ENCODE measurements around the gene FOLR3.
"Not testable (repeated sequence)": the region's sequence is repeated elsewhere in the genome, so short reads cannot be mapped to it uniquely, and the experiment has no call there.

Gene FOLR3

DNA sequence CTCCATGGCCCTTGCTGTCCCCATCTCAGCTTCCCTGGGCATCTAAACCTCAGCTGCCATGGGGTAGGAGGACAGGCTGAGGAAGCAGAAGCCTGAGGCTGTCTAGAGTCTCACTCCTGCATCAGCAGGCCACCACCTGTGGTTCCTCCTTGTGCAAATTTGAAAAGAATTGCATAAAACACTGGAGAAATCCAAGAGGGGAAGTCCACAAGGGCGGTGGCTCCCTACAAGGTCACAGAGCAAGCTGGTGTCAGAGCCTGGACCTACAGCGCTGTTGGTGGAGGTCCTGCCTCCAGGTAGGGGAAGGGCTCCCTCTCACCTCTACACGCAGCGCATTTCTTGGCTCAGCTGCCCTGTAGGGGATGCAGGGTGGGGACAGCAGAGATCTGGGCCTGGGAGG, at the start of gene FOLR3:
Gene FOLR3 (plus strand): TSS at position 253 of the 400 bp plus-strand sequence. CDS start 228 bp downstream, outside the sequence.
- not testable (repeated sequence) for DNase-seq

DNA sequence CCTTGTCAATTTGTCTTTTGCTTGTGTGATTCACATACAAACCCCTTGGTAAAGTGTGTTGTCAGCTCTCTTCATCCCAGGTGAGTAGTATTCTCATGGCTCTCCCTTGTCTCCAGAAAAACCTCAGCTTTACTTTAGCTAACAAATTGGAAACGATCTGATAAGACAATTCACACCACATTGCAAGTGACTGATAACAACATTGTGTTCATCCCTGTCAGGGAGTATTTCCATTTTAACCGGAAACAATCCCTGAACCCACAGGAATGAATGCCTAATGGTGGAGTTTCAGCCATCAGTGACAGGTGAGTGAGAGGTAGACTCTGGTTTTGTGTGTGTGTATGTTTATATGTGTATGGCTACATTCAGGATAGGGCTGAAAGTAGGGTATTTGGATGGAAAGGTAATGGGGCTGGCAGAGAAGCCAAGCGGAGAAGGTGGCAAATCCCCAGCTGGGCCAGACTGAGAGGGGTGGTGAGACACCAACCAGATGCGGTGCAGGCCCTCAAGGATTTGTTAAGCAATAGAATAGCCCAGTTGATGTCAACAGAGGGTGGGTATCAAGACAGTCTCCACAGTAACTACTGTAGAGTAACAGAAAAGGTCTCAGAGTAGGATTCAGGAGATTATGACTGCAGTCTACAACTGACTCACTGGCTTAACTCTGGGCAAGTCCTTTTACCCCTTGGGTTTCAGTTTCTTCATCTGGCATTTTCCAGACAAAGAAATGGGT, 47.3 kb upstream of the FOLR3 start:
- DNase-seq, result no peak

DNA sequence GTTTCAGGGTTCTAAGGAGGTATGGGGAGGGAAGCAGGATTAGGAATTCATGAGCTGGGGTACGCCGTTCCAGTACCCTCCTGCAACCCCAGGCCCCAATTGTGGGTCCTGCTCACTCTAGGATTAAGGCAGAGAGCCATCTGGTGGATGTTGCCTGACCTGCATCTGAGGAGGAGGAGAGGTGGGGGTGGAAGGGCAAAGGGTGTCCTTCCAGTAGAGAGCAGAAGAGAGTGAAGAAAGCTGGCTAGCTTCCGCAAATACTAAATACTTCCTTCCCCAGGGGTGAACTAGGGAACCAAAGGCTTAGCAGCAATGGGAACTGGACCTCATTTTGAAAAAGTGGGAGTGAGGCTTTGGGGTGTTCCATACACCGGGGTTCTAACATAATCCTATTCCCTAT, 44.2 kb upstream of the FOLR3 start:
- DNase-seq, result peak; percentile 24

DNA sequence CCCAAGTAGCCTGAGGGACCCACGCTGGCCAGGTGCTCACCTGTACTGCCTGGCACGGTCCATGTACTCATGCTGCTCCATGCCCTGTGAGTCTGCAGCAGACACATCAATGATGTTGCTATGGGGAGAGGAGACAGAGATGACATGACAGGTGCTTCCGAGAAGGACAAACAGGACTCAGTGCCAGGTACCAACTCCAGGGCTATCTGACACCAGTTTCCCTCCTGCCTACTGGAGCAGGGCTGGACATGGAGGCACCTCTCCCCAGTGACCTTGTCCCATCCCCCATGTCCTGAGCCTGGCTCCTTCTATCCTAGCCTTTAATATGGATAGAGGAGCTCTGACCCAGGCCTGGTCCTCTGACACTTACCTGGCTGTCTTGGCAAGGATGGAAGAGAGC, 36.8 kb upstream of the FOLR3 start:
- no peak for DNase-seq

DNA sequence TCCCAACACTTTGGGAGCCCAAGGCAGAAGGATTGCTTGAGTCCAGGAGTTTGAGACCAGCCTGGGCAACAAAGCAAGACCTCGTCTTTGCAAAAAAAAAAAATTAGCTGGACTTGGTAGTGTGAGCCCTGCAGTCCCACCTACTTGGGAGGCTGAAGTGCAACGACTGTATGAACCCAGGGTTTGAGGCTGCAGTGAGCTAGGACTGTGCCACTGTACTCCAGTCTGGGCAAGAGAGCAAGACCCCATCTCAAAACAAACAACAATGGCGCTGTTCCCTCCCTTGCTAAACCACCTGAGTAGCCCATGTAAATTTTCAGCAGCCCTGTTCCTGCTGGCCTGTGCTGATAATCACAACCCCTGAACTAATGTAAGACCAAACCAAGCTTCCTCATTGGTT, 35.5 kb upstream of the FOLR3 start:
- no peak for DNase-seq

DNA sequence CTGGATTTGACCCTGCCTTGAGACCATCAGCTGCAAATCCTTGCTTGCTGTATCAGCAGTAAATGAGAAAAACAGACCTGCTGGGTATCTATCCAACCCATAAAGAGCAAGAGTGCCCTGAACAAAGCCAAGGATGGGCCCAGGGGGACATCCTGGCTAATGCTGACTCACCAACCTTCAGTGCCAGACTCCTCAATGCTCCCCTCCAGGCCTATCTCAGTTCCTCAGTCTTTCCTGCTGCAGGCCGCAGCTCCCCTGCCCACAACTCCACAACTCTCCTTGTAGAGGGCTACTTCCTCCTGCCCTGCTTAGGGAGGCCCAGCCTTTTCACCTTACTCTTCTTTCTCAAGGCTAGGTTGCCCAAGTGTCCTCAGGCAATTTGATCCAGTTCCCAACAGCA, 35.1 kb upstream of the FOLR3 start:
- DNase-seq, result no peak

DNA sequence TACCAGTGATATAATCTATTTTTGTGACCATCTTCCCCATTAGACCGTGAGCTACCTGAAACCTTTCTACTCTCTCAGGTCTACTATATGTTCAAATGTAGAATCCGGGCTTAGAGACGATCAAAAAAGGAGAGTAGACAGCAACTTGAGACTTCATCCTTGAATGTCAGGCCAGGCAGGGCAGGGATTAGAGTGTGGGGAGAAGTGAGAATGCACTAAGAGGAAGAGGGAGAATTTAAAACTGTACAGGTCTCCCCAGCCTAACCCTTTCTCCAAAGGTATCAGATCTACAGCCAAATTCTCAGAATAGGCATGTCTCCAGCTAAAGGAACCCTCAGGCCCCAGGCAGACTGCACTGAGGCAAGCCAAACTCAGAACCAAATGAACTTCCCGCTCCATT, 33.4 kb upstream of the FOLR3 start:
- no peak for DNase-seq

DNA sequence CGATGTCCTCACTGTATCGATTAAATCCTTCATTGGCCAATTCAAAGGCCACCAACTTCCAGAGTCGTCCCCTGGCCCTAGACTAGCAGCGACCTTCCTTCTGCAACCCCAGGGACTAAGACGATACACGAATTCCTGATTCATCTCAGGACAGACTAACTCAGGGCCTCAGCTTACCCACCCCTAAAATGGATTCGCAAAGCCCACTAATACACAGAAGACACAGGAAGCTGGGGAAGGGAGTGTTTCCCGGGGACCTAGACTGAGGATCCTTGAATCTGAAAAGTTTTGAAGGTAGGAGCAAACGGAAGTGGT, 32.9 kb upstream of the FOLR3 start:
- peak; percentile 46 for DNase-seq

DNA sequence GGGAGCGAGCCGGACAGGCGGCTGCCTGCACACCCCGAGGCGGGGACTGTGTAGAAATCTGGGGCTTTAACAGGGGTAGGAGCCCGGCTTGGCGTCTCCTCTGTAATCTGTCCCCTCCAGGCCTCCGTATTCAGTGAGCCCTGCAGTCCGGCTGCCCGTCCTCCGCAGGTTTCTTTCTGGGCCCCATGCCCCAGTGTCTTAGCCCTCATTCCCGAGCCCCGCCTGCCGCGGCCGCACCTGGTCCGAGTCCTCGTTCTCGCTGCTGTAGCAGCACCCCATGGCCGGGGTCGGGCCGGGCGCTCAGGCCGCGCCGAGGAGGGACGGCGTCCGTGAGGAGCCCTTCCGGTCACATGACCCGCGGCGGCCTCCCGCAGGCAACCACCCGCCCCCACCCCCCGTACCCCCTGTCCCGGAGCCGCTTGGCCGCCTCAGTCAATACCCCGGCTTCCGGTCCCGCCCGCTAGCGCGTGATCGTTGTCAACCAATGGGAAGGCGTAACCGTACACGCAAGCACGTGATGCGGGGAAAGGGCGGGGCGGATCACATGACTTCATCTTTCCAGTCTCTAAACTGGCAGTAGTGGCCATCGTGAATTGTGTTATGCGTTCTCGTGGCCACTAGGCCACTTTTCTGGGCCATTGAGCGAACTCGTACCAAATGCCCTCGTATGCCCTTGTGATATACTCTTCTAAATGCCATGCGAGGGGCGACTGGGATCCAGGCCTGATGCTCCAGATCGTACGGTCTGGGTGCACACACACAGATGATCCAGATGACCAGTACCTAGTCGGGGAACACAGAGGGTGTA, 32.4 kb upstream of the FOLR3 start, which contains the start of gene LAMTOR1:
Gene LAMTOR1 (minus strand): TSS at position 352 of the 808 bp plus-strand sequence. CDS start 73 bp downstream, at position 279.
- peak; percentile 93 for DNase-seq

DNA sequence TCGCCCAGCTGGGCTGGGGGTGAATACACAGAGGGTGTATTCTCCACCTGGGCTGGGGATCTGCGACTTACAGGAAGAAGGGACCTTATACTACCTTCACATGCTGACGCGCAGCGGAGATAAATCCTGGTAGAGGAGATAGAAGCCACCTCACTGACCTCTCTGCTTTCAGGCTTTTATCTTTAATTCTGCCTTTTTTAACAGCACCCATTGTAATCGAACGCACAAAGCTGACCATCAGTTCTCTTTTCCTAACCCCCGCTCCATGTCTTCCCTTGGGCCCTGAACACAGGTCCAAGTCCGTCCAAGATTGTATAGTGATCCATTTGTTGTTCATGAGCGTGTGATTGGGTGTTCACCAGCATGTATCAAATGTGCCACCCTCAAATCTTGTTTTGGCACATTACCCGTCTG, 31.8 kb upstream of the FOLR3 start:
- no peak for DNase-seq

DNA sequence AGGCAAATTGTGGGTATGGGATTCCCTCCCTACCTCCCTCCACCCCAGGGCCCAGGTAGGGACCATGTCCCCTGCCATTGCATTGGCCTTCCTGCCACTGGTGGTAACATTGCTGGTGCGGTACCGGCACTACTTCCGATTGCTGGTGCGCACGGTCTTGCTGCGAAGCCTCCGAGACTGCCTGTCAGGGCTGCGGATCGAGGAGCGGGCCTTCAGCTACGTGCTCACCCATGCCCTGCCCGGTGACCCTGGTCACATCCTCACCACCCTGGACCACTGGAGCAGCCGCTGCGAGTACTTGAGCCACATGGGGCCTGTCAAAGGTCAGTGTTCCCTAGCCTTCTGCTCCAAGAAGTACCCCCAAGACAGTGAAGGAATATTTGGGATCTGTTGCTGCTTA, 29.6 kb upstream of the FOLR3 start, which contains the start of gene TOMT:
Gene TOMT (plus strand): TSS at position 37 of the 400 bp plus-strand sequence. CDS start 28 bp downstream, at position 65.
- DNase-seq, result no peak

DNA sequence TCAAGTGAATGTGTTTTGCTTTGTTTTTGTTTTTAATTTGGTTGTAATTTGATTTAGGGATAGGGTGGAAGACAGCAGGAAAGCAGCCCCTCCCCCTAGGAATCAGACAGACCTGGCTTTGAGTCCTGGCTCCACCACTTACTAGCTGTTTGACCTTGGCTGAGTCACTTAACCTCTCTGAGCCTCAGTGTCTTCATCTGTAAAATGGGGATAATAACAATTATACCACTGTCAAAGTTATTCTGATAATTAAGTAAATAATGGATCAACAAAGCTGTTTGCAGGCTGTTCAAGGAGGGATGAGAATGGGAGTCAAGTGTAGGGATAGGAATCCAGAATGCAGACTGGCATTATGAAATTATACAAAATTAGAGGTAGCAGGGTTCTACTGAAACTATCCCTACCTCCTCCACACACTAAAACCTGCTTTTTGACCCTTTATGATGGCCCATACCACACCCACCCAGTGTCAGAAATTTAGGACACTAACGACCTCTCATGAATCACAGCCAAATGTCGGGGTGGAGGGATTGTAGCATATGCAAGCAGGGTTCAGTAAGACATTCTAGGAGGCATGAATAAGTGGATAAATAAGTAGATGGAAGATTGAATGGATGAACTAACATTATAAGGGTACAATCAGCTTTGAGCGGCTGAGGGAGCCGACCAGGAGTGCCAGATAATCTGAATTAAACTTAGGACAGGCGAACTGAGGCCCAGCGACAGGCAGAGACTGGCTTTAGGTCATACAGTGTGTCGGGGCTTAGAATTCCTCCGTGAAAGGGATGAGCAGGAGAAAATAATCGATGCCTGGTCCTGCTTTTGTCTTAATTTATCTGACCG, 24.0 kb upstream of the FOLR3 start:
- no peak for DNase-seq

DNA sequence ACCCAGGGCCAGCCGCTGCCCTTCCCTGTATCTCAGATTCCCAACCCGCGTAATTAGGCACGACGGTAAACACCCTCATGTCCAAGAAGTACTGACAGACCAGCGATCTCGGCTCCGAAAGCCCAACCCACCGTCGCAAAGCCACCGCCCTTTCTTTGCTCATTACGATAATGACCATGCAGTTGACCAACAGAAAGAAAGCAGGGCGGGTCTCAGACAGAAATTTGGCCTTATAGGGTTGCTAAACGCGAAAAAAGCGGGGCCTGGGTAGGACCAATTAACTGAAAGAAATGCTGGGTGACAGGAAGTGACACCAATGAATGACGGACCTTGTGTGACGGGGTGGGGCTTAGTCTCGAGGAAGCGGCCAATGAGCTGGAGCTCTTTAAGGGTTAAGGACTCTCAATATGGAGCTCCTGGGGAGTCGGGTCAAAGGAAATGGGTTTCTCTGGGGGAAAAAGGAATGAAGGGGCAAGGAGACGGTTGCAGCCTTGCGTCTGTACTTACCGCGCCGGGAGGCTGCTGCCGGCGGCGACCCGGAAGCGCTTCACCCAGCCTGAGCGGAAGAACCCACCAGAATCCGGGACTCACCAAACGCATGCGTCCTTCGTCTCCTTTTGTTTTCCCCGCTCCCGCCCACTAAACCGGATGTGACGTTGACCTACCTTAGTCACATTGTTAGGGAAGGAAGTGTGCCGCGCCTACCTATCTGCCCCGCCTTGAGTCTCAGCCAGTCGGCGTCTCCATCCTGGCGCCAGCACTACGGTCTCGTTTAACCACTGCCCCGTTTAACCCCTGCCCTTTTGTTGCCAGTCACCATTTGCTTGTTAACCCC, 23.2 kb upstream of the FOLR3 start, which contains the start of gene ANAPC15:
Gene ANAPC15 (minus strand): TSS at position 553 of the 835 bp plus-strand sequence. CDS start 1,419 bp downstream, outside the sequence.
- peak; percentile 100 for DNase-seq

DNA sequence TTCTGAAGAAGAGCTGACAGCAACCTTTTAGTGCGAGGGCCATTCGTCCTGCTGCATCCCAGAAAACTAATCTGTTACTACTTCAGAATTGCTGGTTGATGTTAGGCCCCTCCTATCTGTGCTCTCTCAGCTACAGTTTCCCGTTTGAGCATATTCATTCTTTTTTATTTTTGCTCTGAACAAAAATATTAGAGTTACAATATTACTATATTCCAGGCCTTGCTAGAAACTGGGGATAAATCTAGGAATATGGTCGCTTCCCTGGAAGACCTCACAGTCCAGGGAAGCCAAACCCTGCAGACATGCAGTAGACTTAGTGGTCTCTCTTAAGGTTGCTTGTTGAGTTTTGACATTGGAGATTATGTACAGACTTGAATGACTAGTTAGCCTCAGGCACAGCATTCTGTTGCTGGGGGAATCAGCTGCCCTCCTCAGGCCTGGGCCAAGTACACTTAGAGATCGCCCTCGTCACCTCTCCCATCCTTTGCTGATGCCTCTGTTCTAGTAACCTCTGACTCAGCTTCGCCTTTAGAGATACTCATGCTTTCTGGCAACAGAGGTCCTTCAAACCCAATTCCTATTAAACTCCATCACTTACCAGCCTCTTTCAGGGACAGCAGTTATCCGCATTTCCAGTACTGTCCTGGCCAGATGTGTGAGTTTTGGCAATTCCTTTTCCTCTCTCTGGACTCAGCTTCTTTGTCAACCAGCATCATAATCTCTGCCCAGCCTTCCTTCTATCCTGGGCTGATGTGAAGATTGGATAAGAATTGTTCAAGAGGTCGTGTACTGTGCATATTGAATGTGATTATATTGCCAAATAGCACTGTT, 22.3 kb upstream of the FOLR3 start:
- no peak for DNase-seq

DNA sequence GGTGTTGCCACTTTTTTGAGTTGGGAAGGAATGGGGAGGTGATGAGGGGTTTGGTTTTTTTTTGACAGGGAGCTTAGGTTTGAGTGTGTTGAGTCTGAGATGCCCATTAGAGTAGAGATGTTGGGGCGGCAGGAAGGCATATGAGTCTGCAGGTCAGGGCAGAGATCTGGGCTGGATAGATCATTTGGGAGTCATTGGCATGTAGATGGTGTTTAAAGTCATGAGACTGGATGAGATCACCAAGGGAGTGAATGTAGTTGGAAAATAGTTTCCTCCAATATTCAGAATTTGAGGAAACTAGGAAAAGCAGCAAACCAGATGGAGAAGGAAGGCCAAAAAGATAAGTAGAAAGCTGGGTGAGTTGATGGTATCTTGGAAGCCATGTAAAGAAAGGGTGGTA, 21.0 kb upstream of the FOLR3 start:
- no peak for DNase-seq

DNA sequence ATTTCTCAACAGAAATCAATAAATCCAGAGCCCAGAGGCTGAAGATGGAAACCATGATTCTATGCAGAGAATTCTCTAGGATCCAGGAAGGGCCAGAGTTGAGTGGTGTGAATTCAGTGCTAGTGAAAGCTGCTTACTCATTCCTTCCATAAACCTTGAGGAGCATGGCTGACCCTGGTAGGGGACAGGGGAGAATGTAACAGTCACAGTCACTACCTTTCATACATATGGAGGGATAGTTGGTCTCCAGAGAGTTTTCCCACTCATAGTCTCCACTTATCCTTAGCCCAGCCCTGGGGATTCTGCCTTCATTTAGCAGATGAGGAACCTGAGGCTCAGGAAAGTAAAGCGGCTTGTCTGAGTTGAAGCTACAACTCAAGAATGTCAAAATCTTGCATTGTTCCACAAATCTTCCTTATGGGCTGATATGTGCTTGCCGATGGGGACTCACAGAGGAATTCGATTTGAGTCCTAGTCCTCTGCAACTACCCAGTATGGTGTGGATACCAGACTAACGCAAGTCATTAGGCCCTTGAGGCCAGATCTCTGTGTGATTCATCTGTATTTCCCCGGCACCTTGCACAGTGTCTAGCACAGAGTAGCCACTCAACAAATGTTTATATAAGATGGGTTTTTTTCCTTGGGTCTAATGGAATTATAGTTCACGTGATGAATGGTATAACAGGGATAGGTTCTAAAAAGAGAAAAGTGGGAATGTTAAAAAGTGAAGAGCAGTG, 19.3 kb upstream of the FOLR3 start:
- no peak for DNase-seq

DNA sequence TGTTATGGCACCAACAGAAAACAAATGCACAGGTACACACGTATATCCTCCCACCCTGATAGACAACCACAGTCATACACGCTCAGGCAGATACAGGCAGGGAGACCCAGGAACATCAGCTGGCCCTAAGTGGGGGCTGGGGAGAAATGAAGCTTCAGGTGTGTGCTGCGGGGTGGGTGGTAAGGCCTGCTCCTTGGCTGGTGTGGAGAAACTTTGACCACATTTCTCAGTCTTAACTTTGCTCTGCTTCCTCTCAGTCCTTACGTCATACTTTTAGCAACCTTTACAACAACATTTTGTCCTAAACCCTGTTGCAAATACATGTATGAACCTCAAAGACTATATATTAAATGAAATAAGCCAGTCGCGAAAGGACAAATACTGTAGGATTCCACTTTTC, 16.3 kb upstream of the FOLR3 start:
- no peak for DNase-seq

DNA sequence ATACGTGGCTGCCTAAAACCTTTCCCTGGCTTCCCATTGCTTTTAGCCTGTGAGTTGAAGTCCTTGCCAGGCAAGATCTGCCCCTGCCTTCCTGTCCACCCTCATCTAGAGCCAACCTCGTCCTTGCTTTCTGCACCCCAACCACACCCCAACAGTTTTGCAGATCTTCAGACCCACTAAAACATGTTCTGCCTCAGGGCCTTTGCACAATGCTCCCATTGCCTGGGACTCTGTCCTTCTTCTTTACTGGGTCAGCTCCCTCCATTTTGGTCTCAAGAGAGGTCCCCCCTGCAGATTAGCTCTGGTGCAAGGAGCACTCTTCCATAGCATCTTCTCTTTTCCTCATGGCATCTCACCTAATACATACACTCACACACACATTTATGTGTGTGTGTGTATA, 14.6 kb upstream of the FOLR3 start:
- no peak for DNase-seq

DNA sequence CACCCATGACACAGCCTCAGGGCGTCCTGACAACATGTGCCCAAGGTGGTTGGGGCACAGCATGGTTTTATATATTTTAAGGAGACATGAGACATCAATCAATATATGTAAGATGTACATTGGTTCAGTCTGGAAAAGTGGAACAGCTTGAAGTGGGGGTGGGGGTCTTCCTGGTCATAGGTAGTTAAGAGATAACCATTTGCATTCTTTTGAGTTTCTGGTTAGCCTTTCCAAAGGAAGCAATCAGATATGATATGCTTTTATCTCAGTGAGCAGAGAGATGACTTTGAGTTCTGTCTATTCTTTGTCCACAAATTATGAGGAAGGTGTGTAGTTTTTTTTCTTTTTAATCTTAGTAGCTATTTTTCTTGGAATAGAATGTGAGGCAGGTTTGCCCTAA, 12.9 kb upstream of the FOLR3 start:
- no peak for DNase-seq

DNA sequence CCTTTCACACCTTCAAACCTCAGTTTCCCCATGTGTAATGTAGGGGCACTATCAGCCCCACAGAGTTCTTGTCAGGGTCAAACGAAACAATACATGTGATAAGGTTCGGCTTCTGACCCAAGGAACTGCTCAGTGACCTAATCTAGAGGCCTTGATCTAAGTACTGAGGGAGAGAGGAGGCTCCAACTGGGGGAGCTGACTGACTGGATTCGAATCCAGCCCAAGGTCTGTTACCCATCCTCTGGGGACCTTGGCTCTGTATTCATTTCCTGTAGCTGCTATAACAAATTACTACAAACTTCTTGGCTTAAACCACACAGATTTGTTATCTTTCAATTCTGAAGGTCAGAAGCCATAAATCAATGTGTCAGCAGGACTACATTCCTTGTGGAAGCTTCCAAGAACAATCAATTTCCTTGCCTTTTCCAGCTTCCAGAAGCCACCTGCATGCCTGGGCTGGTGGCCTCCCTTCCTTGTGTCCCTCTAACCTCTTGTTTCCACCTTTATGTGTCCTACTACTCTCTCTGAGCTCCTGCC, 12.3 kb upstream of the FOLR3 start:
- no peak for DNase-seq

Data from kidney glomerular epithelial cell (primary cell).